CD14-positive monocyte (primary cell): ENCODE measurements around the gene PROC. TPM values are rescaled to one million over a fixed set of nuclear protein-coding genes. Genes with fewer than 3 reads are reported as not detected.

ENCODE experiments used
- DNase-seq, 3 donors: peaks; one replicate each; pipeline ENCODE4 v3.0.0-alpha.2; 2011 to 2022
- H2AFZ ChIP-seq: 2 replicates; pipeline ENCODE4 v1.6.0; 2012; ENCODE audit warnings: mild to moderate bottlenecking, low read depth, low read length, inconsistent platforms; ENCODE audit not compliant: insufficient read depth, poor library complexity, severe bottlenecking
- H3K27ac ChIP-seq, 2 donors: 1 replicate in 1 of 2; 2 replicates in 1 of 2; pipeline ENCODE4 v1.5.1; 2012 to 2013; ENCODE audit warnings: low read length in 2 of 2, control low read depth in 1 of 2, inconsistent platforms in 1 of 2, low read depth in 1 of 2, mild to moderate bottlenecking in 1 of 2
- H3K27me3 ChIP-seq, 2 donors: one replicate each; pipeline versions ENCODE4 v1.6.0 to v1.6.1; 2011 to 2013; ENCODE audit warnings: low read length in 2 of 2; ENCODE audit not compliant: control insufficient read depth in 2 of 2, insufficient read depth in 2 of 2
- H3K36me3 ChIP-seq, 2 donors: replicated peaks in 1 of 2; 1 replicate in 1 of 2; 2 replicates in 1 of 2; pipeline versions ENCODE4 v1.5.1 to v1.6.1; 2012 to 2013; ENCODE audit warnings: low read length in 2 of 2, control low read depth in 1 of 2, inconsistent platforms in 1 of 2, mild to moderate bottlenecking in 1 of 2; ENCODE audit not compliant: insufficient read depth in 2 of 2, control insufficient read depth in 1 of 2
- H3K4me1 ChIP-seq, 2 donors: 1 replicate in 1 of 2; 2 replicates in 1 of 2; pipeline versions ENCODE4 v1.5.1 to v1.6.1; 2012 to 2013; ENCODE audit warnings: low read length in 2 of 2, control low read depth in 1 of 2, inconsistent platforms in 1 of 2, mild to moderate bottlenecking in 1 of 2, moderate library complexity in 1 of 2; ENCODE audit not compliant: insufficient read depth in 2 of 2, control insufficient read depth in 1 of 2
- H3K4me2 ChIP-seq: replicated peaks from 2 replicates; pipeline ENCODE3; 2012; ENCODE audit warnings: low read length, moderate library complexity, mild to moderate bottlenecking; ENCODE audit not compliant: poor library complexity, severe bottlenecking; ENCODE audit errors: extremely low read depth
- H3K4me3 ChIP-seq, 3 experiments: fragments of 200-600 bp in 1 of 3; sonication (generic) in 1 of 3; replicated peaks in 1 of 3; 1 replicate in 2 of 3; 2 replicates in 1 of 3; pipeline ENCODE4 v1.5.1; 2011 to 2013; ENCODE audit warnings: low read length in 3 of 3, mild to moderate bottlenecking in 3 of 3, control low read depth in 2 of 3, low read depth in 2 of 3, inconsistent platforms in 1 of 3, moderate library complexity in 1 of 3
- H3K79me2 ChIP-seq: 2 replicates; pipeline ENCODE4 v1.6.0; 2012; ENCODE audit warnings: mild to moderate bottlenecking, control low read depth, inconsistent platforms, low read length, moderate library complexity; ENCODE audit not compliant: insufficient read depth
- H3K9ac ChIP-seq: 2 replicates; pipeline ENCODE4 v1.6.0; 2017; ENCODE audit warnings: low read length, mild to moderate bottlenecking; ENCODE audit not compliant: insufficient read depth, poor library complexity, severe bottlenecking
- H3K9me3 ChIP-seq, 2 donors: replicated peaks in 1 of 2; 1 replicate in 1 of 2; 2 replicates in 1 of 2; pipeline versions ENCODE4 v1.5.1 to v1.6.1; 2012 to 2013; ENCODE audit warnings: low read length in 2 of 2, control low read depth in 1 of 2; ENCODE audit not compliant: control insufficient read depth in 1 of 2, insufficient read depth in 1 of 2
- H4K20me1 ChIP-seq: 2 replicates; pipeline ENCODE4 v1.6.0; 2012; ENCODE audit warnings: mild to moderate bottlenecking, low read length, control low read depth, moderate library complexity; ENCODE audit not compliant: insufficient read depth
- H3K27ac Mint-ChIP-seq, 7 donors: one replicate each; pipeline ENCODE4 v1.8.0; 2020; ENCODE audit warnings: mild to moderate bottlenecking in 7 of 7, mixed read lengths in 7 of 7, moderate library complexity in 6 of 7, inconsistent platforms in 2 of 7
- H3K27me3 Mint-ChIP-seq, 3 donors: one replicate each; pipeline ENCODE4 v1.8.0; 2021 to 2022; ENCODE audit warnings: low read depth in 3 of 3, mild to moderate bottlenecking in 3 of 3, mixed read lengths in 3 of 3, moderate library complexity in 3 of 3, inconsistent platforms in 1 of 3
- H3K36me3 Mint-ChIP-seq, 2 donors: one replicate each; pipeline ENCODE4 v1.8.0; 2020; ENCODE audit warnings: mixed read lengths in 2 of 2, inconsistent platforms in 1 of 2, mild to moderate bottlenecking in 1 of 2
- H3K4me1 Mint-ChIP-seq: one replicate; pipeline ENCODE4 v1.8.0; 2020; ENCODE audit warnings: mild to moderate bottlenecking, mixed read lengths
- H3K4me3 Mint-ChIP-seq, 2 donors: one replicate each; pipeline ENCODE4 v1.8.0; 2020; ENCODE audit warnings: mild to moderate bottlenecking in 2 of 2, mixed read lengths in 2 of 2, moderate library complexity in 1 of 2
- H3K9me3 Mint-ChIP-seq, 7 donors: one replicate each; pipeline ENCODE4 v1.8.0; 2020 to 2022; ENCODE audit warnings: mixed read lengths in 7 of 7, mild to moderate bottlenecking in 6 of 7, moderate library complexity in 6 of 7, inconsistent platforms in 2 of 7
- WGBS: methylation state at CpG from one replicate; pipeline ENCODE4 v1.1.5; 2013; ENCODE audit warnings: missing lambda C conversion rate; ENCODE audit not compliant: insufficient coverage; 5-methylcytosine and 5-hydroxymethylcytosine counted together
- intact Hi-C, 2 donors: fragments of 100-400 bp; cut with micrococcal nuclease; formaldehyde crosslinking; loops; one replicate each; pipeline versions ENCODE4 v1.15.0 to v1.15.1; 2023
- polyA plus RNA-seq, 3 donors: library from polyadenylated mRNA; depleted of rRNA in 1 of 3; unstranded in 2 of 3; stranded (reverse) in 1 of 3; fragments of 300-500 nt in 2 of 3; fragments of >200 nt in 1 of 3; fragmentation: Illumina TruSeq in 2 of 3; gene quantifications; 1 replicate in 2 of 3; 2 replicates in 1 of 3; pipeline ENCODE4 v1.2.3, GENCODE V29; 2012 to 2021
- TF ChIP-seq, protein P1 (sequence below): fragments of 200-600 bp; IDR thresholded peaks from one replicate; pipeline ENCODE4 v1.8.0; 2022; ENCODE audit warnings: antibody characterized with exemption, mild to moderate bottlenecking

The PROC gene
- polyA plus RNA-seq, 3 donors: 0.69 TPM; not detected in 2

DNA sequence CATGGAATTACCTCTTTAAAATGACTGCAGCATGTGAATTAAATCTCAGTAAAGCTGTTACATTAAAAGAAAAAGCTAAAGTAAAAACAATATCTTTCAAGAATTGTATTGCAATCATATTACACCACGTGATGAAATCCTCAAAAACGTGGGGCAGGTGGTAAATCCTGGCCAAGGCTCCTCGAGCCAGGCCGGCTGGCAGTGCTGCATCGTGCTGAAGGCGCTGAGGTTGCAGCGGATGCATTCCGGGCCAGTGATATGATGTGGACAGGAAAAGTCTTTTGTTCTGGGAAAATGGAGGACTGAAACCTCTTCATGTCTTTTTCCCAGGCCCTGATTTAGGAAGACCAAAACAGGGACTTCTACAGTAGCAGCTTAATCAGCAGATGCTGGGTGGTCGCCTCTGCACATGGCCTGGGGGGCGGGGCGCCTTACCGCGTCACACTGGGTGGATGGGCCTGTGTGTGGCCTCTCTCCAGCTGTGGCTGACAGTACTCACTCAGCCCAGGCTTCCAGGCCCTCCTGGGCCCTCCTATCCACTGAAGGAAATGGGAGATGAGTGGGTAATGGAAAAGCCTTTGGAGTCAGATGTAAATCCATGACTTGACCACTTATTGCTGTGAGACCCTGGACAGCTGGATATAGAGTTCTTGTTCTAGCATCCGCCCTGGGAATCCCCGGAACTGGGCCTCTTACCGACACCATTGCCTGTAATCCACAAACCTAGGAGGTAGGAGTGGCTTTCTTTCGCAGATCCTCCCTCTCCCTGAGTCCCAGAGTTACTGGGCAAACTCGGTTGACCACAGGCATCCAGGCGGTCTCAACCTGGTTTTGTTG, 45.1 kb downstream of the PROC start:
- Histone ChIP-seq H3K4me2 (no peak overlapping the region), H3K79me2 (no peaks in the 10 kb centered on the region), H3K9ac (no peak overlapping the region), H2AFZ (no peak overlapping the region), H3K36me3 (peaks cover 0 to 10% of the 10 kb centered on the region in 2 donors), H4K20me1 (no peaks in the 10 kb centered on the region), H3K27me3 (no peaks in the 10 kb centered on the region), H3K27ac (no peak overlapping the region), H3K9me3 (no peaks in the 10 kb centered on the region), H3K4me1 (no peaks in the 10 kb centered on the region), H3K4me3 (no peak overlapping the region)
- no peaks in the 10 kb centered on the region for H3K9me3 Mint-ChIP-seq
- DNase-seq: no peak
- no peak overlapping the region for H3K27ac Mint-ChIP-seq
- no peak overlapping the region for H3K4me3 Mint-ChIP-seq
- WGBS: 98% methylated on average over 5 of the region's 19 CpGs
- peaks cover 0 to 3% (median 0%) of the 10 kb centered on the region in 3 donors for H3K27me3 Mint-ChIP-seq
- TF ChIP-seq, protein P1, sequence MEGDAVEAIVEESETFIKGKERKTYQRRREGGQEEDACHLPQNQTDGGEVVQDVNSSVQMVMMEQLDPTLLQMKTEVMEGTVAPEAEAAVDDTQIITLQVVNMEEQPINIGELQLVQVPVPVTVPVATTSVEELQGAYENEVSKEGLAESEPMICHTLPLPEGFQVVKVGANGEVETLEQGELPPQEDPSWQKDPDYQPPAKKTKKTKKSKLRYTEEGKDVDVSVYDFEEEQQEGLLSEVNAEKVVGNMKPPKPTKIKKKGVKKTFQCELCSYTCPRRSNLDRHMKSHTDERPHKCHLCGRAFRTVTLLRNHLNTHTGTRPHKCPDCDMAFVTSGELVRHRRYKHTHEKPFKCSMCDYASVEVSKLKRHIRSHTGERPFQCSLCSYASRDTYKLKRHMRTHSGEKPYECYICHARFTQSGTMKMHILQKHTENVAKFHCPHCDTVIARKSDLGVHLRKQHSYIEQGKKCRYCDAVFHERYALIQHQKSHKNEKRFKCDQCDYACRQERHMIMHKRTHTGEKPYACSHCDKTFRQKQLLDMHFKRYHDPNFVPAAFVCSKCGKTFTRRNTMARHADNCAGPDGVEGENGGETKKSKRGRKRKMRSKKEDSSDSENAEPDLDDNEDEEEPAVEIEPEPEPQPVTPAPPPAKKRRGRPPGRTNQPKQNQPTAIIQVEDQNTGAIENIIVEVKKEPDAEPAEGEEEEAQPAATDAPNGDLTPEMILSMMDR: no peak
- intact Hi-C loops: no loop called here
- peaks cover 17 to 26% of the 10 kb centered on the region in 2 donors for H3K36me3 Mint-ChIP-seq
- no peaks in the 10 kb centered on the region for H3K4me1 Mint-ChIP-seq

DNA sequence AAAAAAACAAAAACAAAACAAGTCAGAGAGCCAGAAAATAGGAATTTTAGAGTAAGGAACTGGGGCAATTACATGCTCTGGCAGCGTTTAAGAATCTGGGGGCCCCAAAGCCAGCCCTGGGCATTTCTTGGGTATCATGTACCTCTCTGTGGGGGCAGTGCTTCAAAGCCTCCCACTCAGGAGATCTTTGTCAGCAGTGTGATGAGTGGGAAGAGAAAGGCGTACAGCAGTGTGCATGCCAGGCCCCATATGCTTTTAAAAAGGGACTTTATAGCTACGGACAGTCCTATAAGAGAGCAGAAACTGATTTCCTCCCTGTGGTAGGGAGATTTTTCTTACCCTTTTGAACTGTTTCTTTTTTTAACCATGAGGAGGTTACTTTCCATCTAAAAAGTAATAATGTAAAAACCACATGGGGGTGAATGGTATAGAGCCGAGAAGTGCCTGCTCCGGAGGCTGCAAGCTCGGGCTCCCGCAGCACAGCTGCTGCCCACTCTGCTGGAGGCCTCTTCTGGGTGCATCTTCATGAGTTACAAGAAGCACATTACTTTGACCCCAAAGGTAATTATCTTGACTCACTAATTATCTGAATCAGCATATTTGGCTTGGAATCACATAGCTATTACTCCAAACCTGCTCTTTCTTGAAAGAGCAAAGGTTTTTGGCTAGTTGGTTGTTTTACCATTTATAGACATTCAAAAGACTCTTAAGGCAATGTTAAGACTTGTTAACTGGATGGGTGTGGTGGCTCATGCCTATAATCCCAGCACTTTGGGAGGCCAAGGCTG, 46.4 kb downstream of the PROC start:
- TF ChIP-seq, protein P1: no peak
- no peak for DNase-seq
- no peak overlapping the region for H3K27ac Mint-ChIP-seq

More for the DNA sequence above, 46.4 kb downstream of the PROC start:
- H3K9ac ChIP-seq: no peak overlapping the region
- WGBS: 96% methylated on average over 4 of the region's 7 CpGs
- no peak overlapping the region for H3K4me3 ChIP-seq
- H2AFZ ChIP-seq: no peak overlapping the region
- no peaks in the 10 kb centered on the region for H3K9me3 ChIP-seq
- peaks cover 2 to 21% of the 10 kb centered on the region in 2 donors for H3K36me3 ChIP-seq
- H3K4me1 ChIP-seq: no peaks in the 10 kb centered on the region
- Mint-ChIP-seq H3K9me3 (no peaks in the 10 kb centered on the region), H3K4me1 (no peaks in the 10 kb centered on the region), H3K4me3 (no peak overlapping the region), H3K36me3 (peaks cover 27 to 34% of the 10 kb centered on the region in 2 donors), H3K27me3 (peaks cover 0 to 3% (median 0%) of the 10 kb centered on the region in 3 donors)
- H4K20me1 ChIP-seq: no peaks in the 10 kb centered on the region
- H3K79me2 ChIP-seq: no peaks in the 10 kb centered on the region
- no peak overlapping the region for H3K4me2 ChIP-seq
- no peak overlapping the region for H3K27ac ChIP-seq
- H3K27me3 ChIP-seq: no peaks in the 10 kb centered on the region
- intact Hi-C loops: no loop called here
